ENCODE measurements around the gene ADAM17.

Gene ADAM17

GRCh38 chr2:9473985-9474360 lies 81.7 kb downstream of the ADAM17 start:
- WGBS, 2 donors (ENCODE audit: extremely low coverage in 2 of 2, insufficient read length in 2 of 2, insufficient replicate concordance in 1 of 2): no CpG with 5 or more reads among the region's 39 CpGs
- Histone ChIP-seq H2BK120ac (ENCODE audit: low read depth, low read length) (no peak overlapping the region), H2AK5ac (ENCODE audit: low read depth, low read length) (no peak overlapping the region), H2BK5ac (ENCODE audit: low read length) (no peak overlapping the region), H3K23ac (ENCODE audit: low read depth, low read length, poor library complexity) (no peak overlapping the region), H3K36me3 (replicated peaks in 1 of 2; ENCODE audit: control insufficient read depth in 2 of 2, insufficient read depth in 2 of 2, low read length in 2 of 2) (peaks cover 15 to 53% of the 10 kb centered on the region in 2 donors), H3K27ac (replicated peaks; ENCODE audit: low read length) (no peak overlapping the region), H3K27me3 (ENCODE audit: control insufficient read depth in 3 of 3, insufficient read depth in 3 of 3, low read depth in 1 of 3, low read length in 3 of 3) (no peaks in the 10 kb centered on the region), H3K79me1 (ENCODE audit: low read depth, low read length) (no peaks in the 10 kb centered on the region), H3K14ac (ENCODE audit: low read length) (no peak overlapping the region), H3K9ac (ENCODE audit: low read depth, low read length, poor library complexity) (peak overlapping the region; percentile 61), H2AFZ (ENCODE audit: low read length) (no peak overlapping the region), H3K9me3 (replicated peaks in 1 of 2; ENCODE audit: control insufficient read depth in 2 of 2, insufficient read depth in 1 of 2, low read depth in 1 of 2, low read length in 2 of 2) (peaks cover 0 to 6% of the 10 kb centered on the region in 2 donors), H3K4me2 (ENCODE audit: insufficient read depth, low read length, poor library complexity, severe bottlenecking) (peak overlapping the region; percentile 21), H2BK15ac (ENCODE audit: low read length) (no peak overlapping the region), H3K4me1 (ENCODE audit: control insufficient read depth in 2 of 2, insufficient read depth in 1 of 2, low read depth in 1 of 2, low read length in 2 of 2) (peaks cover 0 to 4% of the 10 kb centered on the region in 2 donors), H3K4ac (ENCODE audit: low read length) (no peak overlapping the region), H3K18ac (ENCODE audit: low read length) (peak overlapping the region; percentile 30), H2BK12ac (ENCODE audit: low read length) (no peak overlapping the region), H3K4me3 (ENCODE audit: low read length in 2 of 2) (peak overlapping the region in 1 of 2 donors; percentile 82), H4K91ac (ENCODE audit: low read depth, low read length, poor library complexity) (no peak overlapping the region), H4K8ac (ENCODE audit: low read depth, low read length) (no peak overlapping the region)
- no peak for DNase-seq (ENCODE audit: low spot score)

GRCh38 chr2:9473308-9473984 lies 82.2 kb downstream of the ADAM17 start:
- peak overlapping the region; percentile 30 for H3K18ac ChIP-seq (ENCODE audit: low read length)
- H2BK12ac ChIP-seq (ENCODE audit: low read length): no peak overlapping the region
- no CpG with 5 or more reads among the region's 24 CpGs for WGBS, 2 donors (ENCODE audit: extremely low coverage in 2 of 2, insufficient read length in 2 of 2, insufficient replicate concordance in 1 of 2)
- H3K23ac ChIP-seq (ENCODE audit: low read depth, low read length, poor library complexity): no peak overlapping the region
- peak overlapping the region; percentile 21 for H3K4me2 ChIP-seq (ENCODE audit: insufficient read depth, low read length, poor library complexity, severe bottlenecking)
- no peaks in the 10 kb centered on the region for H3K27me3 ChIP-seq (ENCODE audit: control insufficient read depth in 3 of 3, insufficient read depth in 3 of 3, low read depth in 1 of 3, low read length in 3 of 3)
- peak overlapping the region in 1 of 2 donors; percentile 82 for H3K4me3 ChIP-seq (ENCODE audit: low read length in 2 of 2)
- no peak overlapping the region for H3K4ac ChIP-seq (ENCODE audit: low read length)
- H2BK120ac ChIP-seq (ENCODE audit: low read depth, low read length): no peak overlapping the region
- H3K27ac ChIP-seq (replicated peaks; ENCODE audit: low read length): no peak overlapping the region
- H3K9ac ChIP-seq (ENCODE audit: low read depth, low read length, poor library complexity): no peak overlapping the region
- H3K36me3 ChIP-seq (replicated peaks in 1 of 2; ENCODE audit: control insufficient read depth in 2 of 2, insufficient read depth in 2 of 2, low read length in 2 of 2): peaks cover 16 to 55% of the 10 kb centered on the region in 2 donors
- no peak overlapping the region for H2AK5ac ChIP-seq (ENCODE audit: low read depth, low read length)
- no peak overlapping the region for H2AFZ ChIP-seq (ENCODE audit: low read length)
- peaks cover 0 to 6% of the 10 kb centered on the region in 2 donors for H3K9me3 ChIP-seq (replicated peaks in 1 of 2; ENCODE audit: control insufficient read depth in 2 of 2, insufficient read depth in 1 of 2, low read depth in 1 of 2, low read length in 2 of 2)
- no peaks in the 10 kb centered on the region for H3K4me1 ChIP-seq (ENCODE audit: control insufficient read depth in 2 of 2, insufficient read depth in 1 of 2, low read depth in 1 of 2, low read length in 2 of 2)
- DNase-seq (ENCODE audit: low spot score): no peak
- no peak overlapping the region for H2BK15ac ChIP-seq (ENCODE audit: low read length)
- H4K91ac ChIP-seq (ENCODE audit: low read depth, low read length, poor library complexity): no peak overlapping the region
- H3K79me1 ChIP-seq (ENCODE audit: low read depth, low read length): no peaks in the 10 kb centered on the region
- no peak overlapping the region for H3K14ac ChIP-seq (ENCODE audit: low read length)
- no peak overlapping the region for H2BK5ac ChIP-seq (ENCODE audit: low read length)
- H4K8ac ChIP-seq (ENCODE audit: low read depth, low read length): no peak overlapping the region

GRCh38 chr2:9472511-9472910 lies 83.1 kb downstream of the ADAM17 start:
- H3K4me3 ChIP-seq (ENCODE audit: low read length in 2 of 2): no peak overlapping the region
- H2BK12ac ChIP-seq (ENCODE audit: low read length): no peak overlapping the region
- no peak overlapping the region for H3K23ac ChIP-seq (ENCODE audit: low read depth, low read length, poor library complexity)
- no peak overlapping the region for H3K4ac ChIP-seq (ENCODE audit: low read length)
- no peak overlapping the region for H2BK120ac ChIP-seq (ENCODE audit: low read depth, low read length)
- no peak overlapping the region for H3K14ac ChIP-seq (ENCODE audit: low read length)
- no peak overlapping the region for H2AFZ ChIP-seq (ENCODE audit: low read length)
- H2BK5ac ChIP-seq (ENCODE audit: low read length): no peak overlapping the region
- H4K8ac ChIP-seq (ENCODE audit: low read depth, low read length): no peak overlapping the region
- no peaks in the 10 kb centered on the region for H3K4me1 ChIP-seq (ENCODE audit: control insufficient read depth in 2 of 2, insufficient read depth in 1 of 2, low read depth in 1 of 2, low read length in 2 of 2)
- H2AK5ac ChIP-seq (ENCODE audit: low read depth, low read length): no peak overlapping the region
- no peak overlapping the region for H3K27ac ChIP-seq (replicated peaks; ENCODE audit: low read length)
- no peaks in the 10 kb centered on the region for H3K79me1 ChIP-seq (ENCODE audit: low read depth, low read length)
- no peak overlapping the region for H3K4me2 ChIP-seq (ENCODE audit: insufficient read depth, low read length, poor library complexity, severe bottlenecking)
- WGBS, 2 donors (ENCODE audit: extremely low coverage in 2 of 2, insufficient read length in 2 of 2, insufficient replicate concordance in 1 of 2): no CpG with 5 or more reads among the region's 9 CpGs
- DNase-seq (ENCODE audit: low spot score): no peak
- peaks cover 0 to 6% of the 10 kb centered on the region in 2 donors for H3K9me3 ChIP-seq (replicated peaks in 1 of 2; ENCODE audit: control insufficient read depth in 2 of 2, insufficient read depth in 1 of 2, low read depth in 1 of 2, low read length in 2 of 2)
- peaks cover 21 to 64% of the 10 kb centered on the region in 2 donors for H3K36me3 ChIP-seq (replicated peaks in 1 of 2; ENCODE audit: control insufficient read depth in 2 of 2, insufficient read depth in 2 of 2, low read length in 2 of 2)
- H3K18ac ChIP-seq (ENCODE audit: low read length): no peak overlapping the region
- H3K27me3 ChIP-seq (ENCODE audit: control insufficient read depth in 3 of 3, insufficient read depth in 3 of 3, low read depth in 1 of 3, low read length in 3 of 3): no peaks in the 10 kb centered on the region
- H3K9ac ChIP-seq (ENCODE audit: low read depth, low read length, poor library complexity): no peak overlapping the region
- no peak overlapping the region for H2BK15ac ChIP-seq (ENCODE audit: low read length)
- no peak overlapping the region for H4K91ac ChIP-seq (ENCODE audit: low read depth, low read length, poor library complexity)

- Histone ChIP-seq H3K4me3 (ENCODE audit: low read length in 2 of 2) (no peak overlapping the region), H2BK15ac (ENCODE audit: low read length) (no peak overlapping the region), H4K8ac (ENCODE audit: low read depth, low read length) (no peak overlapping the region), H3K23ac (ENCODE audit: low read depth, low read length, poor library complexity) (no peak overlapping the region), H3K18ac (ENCODE audit: low read length) (no peak overlapping the region), H3K14ac (ENCODE audit: low read length) (no peak overlapping the region), H2BK5ac (ENCODE audit: low read length) (no peak overlapping the region), H2BK12ac (ENCODE audit: low read length) (no peak overlapping the region), H3K27ac (replicated peaks; ENCODE audit: low read length) (no peak overlapping the region), H3K4me1 (ENCODE audit: control insufficient read depth in 2 of 2, insufficient read depth in 1 of 2, low read depth in 1 of 2, low read length in 2 of 2) (no peaks in the 10 kb centered on the region), H3K79me1 (ENCODE audit: low read depth, low read length) (no peaks in the 10 kb centered on the region), H3K27me3 (ENCODE audit: control insufficient read depth in 3 of 3, insufficient read depth in 3 of 3, low read depth in 1 of 3, low read length in 3 of 3) (no peaks in the 10 kb centered on the region), H2AK5ac (ENCODE audit: low read depth, low read length) (no peak overlapping the region), H2BK120ac (ENCODE audit: low read depth, low read length) (no peak overlapping the region), H4K91ac (ENCODE audit: low read depth, low read length, poor library complexity) (no peak overlapping the region), H2AFZ (ENCODE audit: low read length) (no peak overlapping the region), H3K36me3 (replicated peaks in 1 of 2; ENCODE audit: control insufficient read depth in 2 of 2, insufficient read depth in 2 of 2, low read length in 2 of 2) (peaks cover 23 to 76% of the 10 kb centered on the region in 2 donors), H3K9me3 (replicated peaks in 1 of 2; ENCODE audit: control insufficient read depth in 2 of 2, insufficient read depth in 1 of 2, low read depth in 1 of 2, low read length in 2 of 2) (peaks cover 0 to 2% of the 10 kb centered on the region in 2 donors), H3K9ac (ENCODE audit: low read depth, low read length, poor library complexity) (no peak overlapping the region), H3K4ac (ENCODE audit: low read length) (no peak overlapping the region), H3K4me2 (ENCODE audit: insufficient read depth, low read length, poor library complexity, severe bottlenecking) (no peak overlapping the region)
- WGBS, 2 donors (ENCODE audit: extremely low coverage in 2 of 2, insufficient read length in 2 of 2, insufficient replicate concordance in 1 of 2): no CpG with 5 or more reads among the region's 5 CpGs
- no peak for DNase-seq (ENCODE audit: low spot score)
Measured at GRCh38 chr2:9471206-9471605, 84.4 kb downstream of the ADAM17 start.

Measured in neuronal stem cell (in vitro differentiated cells).